Activated CD4-positive, alpha-beta T cell treated with anti-CD3 and anti-CD28 coated beads, Interleukin-2, Interleukin-4, amounts not matched to agents 100 ng/mL and 50 ng/mL, durations not matched to agents 16 hours and 8 hours (primary cell): Measurements from ENCODE around the gene KRTAP6-3.

Experiments used
- DNase-seq: peaks from one replicate; pipeline ENCODE4 v3.0.0-alpha.2; 2020; ENCODE audit warnings: low spot score

The KRTAP6-3 gene

GRCh38 chr21:30625449-30626165, 33.4 kb downstream of the KRTAP6-3 start:
- DNase-seq = no peak

GRCh38 chr21:30628109-30628508, 35.9 kb downstream of the KRTAP6-3 start:
- DNase-seq = no peak

GRCh38 chr21:30629200-30629599, 37.0 kb downstream of the KRTAP6-3 start:
- no peak for DNase-seq

GRCh38 chr21:30634906-30635305, 42.7 kb downstream of the KRTAP6-3 start, which contains the start of gene KRTAP20-2:
Gene KRTAP20-2 (plus strand): TSS chr21:30635206. CDS start chr21:30635264, 58 bp downstream.
- DNase-seq = no peak

- DNase-seq = no peak
Measured at GRCh38 chr21:30638686-30639085, 46.4 kb downstream of the KRTAP6-3 start.

GRCh38 chr21:30642564-30642963, 50.3 kb downstream of the KRTAP6-3 start, which contains the start of gene KRTAP20-3:
Gene KRTAP20-3 (plus strand): TSS chr21:30642864.
- DNase-seq = no peak
